IPS-18c (cell line): ENCODE measurements around the gene DNASE1L3.

ENCODE experiments used
- H3K4me3 ChIP-seq: 2 replicates; pipeline ENCODE4 v1.7.0; 2013; ENCODE audit warnings: low read depth, mild to moderate bottlenecking, low read length, moderate library complexity; ENCODE audit not compliant: insufficient read depth
- H3K9me3 ChIP-seq: one replicate; pipeline ENCODE4 v1.6.1; 2013; ENCODE audit warnings: mild to moderate bottlenecking, low read length, moderate library complexity; ENCODE audit not compliant: control insufficient read depth, insufficient read depth

The DNASE1L3 gene

DNA sequence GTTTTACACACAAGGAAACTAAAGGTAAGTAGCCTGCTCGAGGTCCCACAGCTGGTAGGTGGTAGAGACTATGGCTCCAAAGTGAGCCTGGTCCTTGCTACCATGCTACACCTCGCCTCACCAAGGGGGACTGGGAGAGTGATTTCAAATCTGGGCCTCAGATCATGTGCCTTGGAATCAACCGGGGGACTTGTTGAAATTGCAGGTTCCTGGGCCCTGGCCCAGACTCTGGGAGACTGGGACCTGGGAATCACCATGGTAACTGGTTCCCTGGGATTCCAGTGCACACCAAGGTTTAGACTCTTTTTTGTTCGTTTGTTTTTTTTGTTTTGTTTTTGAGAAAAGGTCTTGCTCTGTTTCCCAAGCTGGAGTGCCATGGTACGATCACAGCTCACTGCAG is 21.1 kb downstream of the DNASE1L3 start:
- no peaks in the 10 kb centered on the region for H3K9me3 ChIP-seq

DNA sequence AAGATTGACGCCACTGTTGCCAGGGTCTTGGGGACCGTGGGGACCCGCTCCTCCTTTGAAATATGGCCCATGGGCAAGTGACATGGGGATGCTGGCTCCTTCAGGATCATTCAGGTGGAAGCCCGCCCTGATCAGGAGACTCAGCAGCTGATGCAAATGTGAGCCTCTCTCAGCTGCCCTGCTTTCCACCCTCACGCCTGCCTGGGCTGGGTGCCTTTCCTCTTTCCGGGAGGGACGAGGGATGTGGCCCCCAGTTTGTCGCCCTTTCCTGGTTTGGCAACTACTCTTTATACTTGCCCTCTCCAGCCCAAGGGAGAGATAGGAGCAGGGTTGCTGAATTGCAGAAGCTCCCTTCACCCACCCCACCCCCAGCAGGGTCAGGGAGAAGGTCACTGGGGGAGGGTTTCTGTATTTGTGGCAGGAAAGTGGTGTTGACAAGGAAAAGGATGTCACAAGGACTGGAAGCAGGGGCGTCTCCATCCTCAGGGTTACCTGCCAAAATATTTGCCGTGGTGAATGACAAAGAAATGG is 21.8 kb downstream of the DNASE1L3 start:
- H3K9me3 ChIP-seq = no peaks in the 10 kb centered on the region
- H3K4me3 ChIP-seq = no peak overlapping the region

More for the DNA sequence above, 21.1 kb downstream of the DNASE1L3 start:
- H3K4me3 ChIP-seq = no peak overlapping the region

DNA sequence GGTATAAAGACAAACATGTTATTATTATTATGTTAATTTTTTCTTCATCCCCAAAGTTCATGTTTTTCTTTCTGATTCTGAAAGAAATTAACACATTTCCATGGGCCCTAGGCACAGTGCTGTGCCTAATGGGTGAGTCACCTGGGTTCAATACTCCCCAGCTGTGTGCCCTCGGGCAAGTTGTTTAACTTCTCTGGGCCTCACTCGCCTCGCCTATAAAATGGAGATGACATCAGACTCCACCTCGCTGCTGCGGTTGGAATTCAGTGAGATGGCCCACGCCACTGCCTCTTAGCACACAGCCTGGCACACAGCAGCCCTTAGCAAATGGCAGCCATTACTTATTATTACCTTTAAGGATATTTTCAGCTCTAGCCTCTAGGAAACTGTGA is 22.6 kb downstream of the DNASE1L3 start:
- H3K9me3 ChIP-seq = no peaks in the 10 kb centered on the region
- H3K4me3 ChIP-seq = no peak overlapping the region

DNA sequence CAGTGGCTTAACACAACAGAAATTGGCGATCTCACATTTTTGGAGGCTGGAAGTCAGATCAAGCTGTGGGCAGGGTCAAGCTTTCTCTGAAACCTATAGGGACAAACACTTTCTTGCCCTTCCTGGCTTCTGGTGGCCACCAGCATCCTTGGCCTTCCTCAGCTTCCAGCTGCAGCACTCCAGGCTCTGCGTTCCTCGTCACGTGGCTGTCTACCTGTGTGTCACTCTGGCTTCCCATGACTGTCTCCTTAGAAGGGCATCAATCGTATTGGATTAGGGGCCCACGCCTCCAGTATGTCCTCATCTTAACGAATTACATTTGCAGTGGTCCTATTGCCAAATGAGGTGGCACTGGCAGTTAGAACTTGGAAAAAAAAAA is 25.8 kb downstream of the DNASE1L3 start:
- Histone ChIP-seq H3K9me3 (no peaks in the 10 kb centered on the region), H3K4me3 (no peak overlapping the region)

DNA sequence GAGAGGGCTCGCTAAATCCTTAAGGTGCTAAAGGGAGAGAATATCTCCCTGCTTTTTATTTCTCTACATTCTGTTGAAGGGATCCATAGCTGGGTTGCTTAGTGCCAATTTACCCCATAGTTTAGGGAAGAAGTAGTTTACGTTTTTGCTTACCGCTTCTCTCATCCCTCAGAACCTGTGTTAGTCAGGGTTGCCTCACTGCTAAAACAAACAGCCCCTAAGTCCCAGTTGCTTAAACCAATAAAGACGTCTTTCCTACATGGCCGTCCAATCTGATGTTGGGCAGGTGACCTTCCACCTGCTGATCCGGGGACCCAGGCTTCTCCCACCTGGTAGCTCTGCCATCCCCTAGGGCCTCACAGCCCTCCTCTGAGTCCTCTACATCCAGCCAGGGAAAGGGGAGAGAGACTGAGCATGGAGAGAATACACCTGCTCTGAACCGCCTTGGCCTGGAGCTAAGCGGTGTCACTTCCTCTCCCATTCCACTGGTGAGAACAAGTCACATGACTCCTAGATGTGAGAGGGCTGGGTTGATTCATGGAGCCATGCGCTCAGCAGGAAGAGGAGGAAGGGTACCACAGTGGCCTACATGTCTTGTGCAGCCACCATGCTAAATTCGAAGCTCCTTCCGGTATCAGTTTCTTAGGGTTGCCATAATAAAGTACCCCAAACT is 26.3 kb downstream of the DNASE1L3 start:
- H3K9me3 ChIP-seq = no peaks in the 10 kb centered on the region

DNA sequence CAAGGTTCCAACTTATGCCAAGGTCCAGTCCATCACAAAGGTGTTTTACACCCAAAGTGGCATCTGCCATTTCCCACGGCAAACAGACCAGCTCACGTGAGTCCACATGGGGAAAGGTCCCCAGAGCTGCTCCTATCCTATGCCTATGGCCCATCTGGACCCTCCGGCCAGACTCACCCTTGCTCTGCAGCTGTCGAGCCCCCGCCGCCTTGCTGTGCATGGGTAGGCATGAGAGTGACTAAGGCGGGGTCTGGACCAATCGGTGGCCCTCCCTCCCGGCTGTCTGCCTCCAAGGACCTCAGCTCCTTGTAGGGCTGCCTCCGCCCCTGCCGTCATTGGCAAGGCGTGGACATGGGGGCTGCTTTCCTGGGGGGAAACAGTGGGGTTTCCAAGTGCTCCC is 26.9 kb downstream of the DNASE1L3 start:
- Histone ChIP-seq H3K9me3 (no peaks in the 10 kb centered on the region), H3K4me3 (no peak overlapping the region)

More for the DNA sequence above, 26.3 kb downstream of the DNASE1L3 start:
- H3K4me3 ChIP-seq = no peak overlapping the region

DNA sequence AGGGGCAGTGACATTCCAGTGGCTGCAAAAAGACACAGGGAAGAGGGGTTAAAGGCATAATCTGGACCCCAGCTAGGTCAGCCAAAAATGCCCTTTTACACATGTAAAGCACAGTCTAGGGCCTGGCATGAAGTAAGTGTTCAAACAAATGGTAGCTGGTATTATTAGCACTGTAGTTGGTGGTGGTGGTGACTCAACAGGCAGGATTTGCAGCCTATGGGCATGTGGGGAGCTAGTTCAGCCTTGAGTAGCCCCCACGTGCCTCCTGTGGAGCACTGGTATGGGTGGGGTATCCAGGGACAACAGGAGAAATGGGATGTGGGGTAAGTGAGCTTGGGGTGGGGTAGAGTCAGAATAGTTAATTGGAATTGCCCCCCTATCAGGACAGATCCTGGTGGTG is 27.6 kb downstream of the DNASE1L3 start:
- no peak overlapping the region for H3K4me3 ChIP-seq
- H3K9me3 ChIP-seq = no peaks in the 10 kb centered on the region

DNA sequence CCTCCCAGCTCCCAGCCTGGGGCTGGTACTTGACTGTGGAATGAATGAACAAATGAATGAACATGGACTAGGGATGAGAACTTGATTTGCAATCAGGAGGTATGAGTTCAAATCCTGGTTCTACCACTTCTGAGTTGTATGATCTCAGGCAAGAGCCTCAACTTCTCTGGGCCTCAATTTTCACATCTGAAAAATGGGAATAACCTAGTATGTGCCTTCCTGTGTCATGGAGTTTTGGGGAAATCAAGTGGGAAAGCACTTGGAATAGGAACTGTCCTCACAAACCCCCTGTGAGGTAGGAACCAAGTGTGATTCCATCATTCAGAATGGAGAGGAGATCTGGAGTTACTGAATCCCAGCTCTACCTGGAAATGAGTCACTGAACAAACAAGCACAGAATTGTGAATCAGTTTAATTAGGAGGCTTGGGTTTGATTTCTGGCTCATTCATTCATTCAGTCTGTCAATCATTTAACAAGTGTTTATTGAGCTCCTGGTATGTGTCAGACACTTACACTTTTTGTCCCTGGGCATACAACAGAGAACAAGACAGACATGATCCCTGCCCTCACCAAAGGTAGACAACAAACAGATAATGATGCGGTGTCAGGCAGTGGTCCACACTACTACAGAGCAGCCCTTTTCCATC is 29.7 kb downstream of the DNASE1L3 start:
- Histone ChIP-seq H3K4me3 (no peak overlapping the region), H3K9me3 (no peaks in the 10 kb centered on the region)

DNA sequence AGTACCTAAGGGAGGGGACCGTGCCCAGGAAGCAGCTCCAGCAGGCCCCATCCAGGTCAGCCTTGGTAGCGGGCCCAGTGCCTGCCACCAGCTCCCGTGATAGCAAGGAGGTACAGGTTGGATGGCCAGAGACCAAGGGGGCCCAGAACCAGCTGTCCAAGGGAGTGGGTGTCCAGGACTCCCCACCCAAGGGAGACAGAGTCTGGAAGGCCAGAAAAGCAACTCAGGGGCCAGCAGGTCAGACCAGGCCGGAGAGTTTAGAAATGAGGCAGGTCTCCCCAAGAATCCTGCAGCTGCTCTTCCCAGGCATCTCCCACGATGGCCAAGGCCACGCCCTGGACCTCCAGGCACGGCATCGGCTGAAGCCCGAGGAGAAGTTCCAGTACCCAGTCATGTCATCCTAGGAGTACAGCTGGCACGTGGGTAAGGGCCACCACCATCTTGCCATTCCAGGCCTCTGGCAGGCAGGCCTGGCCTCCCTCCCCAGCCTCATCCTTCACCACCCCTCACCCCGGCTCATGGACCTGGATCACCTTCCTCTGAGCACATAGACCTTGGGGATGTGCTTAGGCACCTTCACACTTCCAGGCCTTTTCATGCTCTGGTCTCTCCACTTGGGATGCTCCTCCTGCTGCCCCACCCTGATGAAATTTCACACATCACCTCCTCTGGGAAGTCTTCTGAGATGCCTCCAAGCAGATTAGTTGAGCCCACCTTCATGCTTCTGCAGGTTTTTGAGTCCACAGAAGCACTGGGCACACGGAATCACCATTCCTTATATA is 30.5 kb downstream of the DNASE1L3 start:
- no peaks in the 10 kb centered on the region for H3K9me3 ChIP-seq

DNA sequence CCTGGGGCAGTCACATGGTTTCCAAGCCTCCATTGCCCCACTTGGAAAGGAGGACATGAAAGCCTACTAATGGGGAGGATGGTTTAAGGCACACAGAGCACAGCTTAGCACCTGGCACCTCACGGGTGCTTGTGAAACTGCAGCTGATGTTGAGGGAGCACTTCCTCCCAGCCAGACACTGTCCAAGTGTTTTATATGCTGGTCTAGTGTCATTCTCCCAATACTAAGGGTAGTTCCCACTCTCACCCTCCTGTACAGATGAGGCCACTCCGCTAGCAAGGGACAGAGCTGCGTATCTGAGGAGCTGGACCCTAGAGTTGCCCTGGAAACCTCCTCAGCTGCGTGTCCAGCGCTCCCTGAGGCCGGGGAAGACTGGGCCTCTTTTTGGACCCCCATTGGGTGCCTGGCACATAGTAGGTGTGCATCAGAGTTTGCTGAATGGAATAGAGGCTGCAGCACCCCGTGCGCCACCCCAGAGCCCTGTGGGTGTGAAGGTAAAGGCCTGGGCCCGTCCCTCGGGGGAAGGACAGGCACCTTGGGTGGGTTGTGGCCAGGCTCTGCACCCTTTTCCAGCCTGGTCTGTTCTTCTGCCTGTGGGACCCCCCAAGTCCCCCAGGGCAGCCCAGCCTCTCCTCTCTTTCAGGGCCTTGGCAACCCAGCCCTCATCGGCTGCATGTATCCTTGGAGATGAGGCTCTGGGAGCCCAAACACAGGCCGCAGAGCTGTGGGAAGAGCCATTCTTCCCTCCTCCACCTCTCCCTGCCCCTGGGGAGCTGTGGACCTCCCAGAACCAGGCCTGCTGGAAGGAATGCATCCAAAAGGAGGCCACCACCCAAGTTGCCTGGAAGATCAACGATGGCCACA is 31.3 kb downstream of the DNASE1L3 start:
- Histone ChIP-seq H3K9me3 (no peaks in the 10 kb centered on the region), H3K4me3 (no peak overlapping the region)

More for the DNA sequence above, 30.5 kb downstream of the DNASE1L3 start:
- no peak overlapping the region for H3K4me3 ChIP-seq

DNA sequence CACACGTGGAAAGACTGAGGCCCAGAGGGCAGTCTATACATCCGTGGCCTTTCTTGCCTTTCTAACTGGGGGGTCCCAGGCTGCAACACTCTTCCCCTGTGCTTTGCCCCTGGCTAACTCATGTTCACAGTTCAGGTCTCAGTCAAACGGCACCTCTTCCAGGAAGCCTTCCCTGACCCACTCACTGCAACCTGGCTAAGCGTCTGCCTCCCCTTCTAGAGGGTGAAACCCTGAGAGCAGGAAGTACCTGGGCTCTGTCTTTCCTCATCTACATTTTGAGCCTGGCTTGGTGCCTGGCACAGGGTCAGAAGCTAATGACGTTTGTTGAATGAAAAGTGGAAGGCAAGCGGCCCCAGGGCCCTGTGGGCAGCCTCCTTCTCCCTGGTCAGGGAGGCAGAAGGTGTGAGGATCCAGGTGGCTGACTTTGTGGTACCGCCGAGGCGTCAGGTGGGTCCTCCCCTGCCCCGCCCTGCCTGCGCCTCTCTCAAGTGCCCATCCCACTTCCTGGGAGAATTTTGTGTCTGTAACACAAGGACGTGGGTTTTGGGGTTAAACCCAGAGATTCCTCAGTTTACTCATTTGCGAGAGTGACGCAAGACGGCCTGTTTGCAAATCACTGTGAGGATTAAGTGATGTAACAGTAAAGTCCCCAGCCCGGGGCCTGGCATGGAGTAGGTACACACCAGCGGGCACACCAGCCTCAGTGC is 32.1 kb downstream of the DNASE1L3 start:
- Histone ChIP-seq H3K9me3 (no peaks in the 10 kb centered on the region), H3K4me3 (no peak overlapping the region; the same call in 1 of the 2 replicates)

DNA sequence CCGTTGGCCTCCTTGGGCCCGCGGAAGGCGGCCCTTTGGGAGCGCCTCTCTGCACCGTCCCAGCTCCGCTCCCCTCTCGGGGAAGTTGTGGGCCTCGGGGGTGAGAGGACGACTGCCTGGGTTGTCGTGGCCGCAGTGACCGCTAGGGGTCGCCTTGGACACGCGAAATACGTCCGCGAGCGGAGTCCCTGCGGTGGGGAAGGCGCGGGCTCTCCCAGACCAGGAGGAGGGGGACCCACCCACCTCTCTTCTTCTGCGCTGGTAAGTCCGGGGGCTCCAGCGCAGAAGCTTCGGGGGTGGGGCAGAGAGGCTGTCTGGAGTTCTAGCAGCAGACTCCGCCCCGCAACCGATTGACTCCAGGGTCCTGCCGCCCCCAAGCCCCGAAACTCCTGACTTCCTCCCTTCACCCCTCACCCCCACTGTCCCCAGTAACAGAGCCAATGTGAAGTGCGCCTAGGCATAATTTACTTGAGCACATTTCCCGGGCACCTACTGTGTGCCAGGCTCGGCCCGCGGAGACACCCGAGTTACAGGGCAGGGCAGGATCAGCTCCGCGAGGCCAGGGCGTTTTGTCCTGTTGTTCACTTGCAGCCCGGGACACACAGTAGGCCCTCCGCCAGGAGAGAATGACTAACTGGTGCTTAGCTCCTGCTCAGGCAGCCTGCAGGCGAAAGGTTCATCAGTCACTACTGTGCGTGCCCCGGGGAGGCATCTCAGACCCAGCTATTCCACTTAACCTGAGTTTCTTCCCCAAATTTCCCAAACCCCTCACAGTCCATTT is 32.8 kb downstream of the DNASE1L3 start:
- H3K9me3 ChIP-seq = no peaks in the 10 kb centered on the region
- H3K4me3 ChIP-seq = peak overlapping the region; percentile 46; the same call in 1 of the 2 replicates

DNA sequence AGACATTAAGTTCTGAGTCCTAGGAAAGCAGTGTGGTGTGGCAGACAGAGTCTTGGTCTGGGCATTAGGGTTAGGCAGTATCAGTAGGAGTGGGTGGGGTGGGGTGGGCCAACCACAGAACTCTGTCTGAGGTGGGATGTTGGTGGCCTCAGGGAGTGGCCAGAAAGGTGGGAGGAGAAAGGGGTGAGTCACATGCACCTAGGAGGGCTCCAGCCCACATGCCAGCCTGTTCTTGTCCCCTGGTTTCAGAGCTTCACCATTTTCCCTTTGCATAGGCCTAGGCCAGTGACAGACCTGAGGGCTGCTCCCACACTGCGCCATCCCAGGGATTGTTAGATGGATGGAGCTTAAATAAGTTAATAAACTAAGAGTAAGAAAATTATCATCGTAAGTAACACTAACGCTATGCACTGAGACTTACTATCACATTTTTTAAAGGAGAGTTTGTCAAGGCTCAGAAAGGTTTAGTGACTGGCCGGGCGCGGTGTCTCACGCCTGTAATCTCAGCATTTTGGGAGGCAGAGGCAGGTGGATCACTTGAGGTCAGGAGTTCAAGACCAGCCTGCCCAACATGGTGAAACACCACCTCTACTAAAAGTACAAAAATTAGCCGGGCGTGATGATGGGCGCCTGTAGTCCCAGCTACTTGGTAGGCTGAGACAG is 33.8 kb downstream of the DNASE1L3 start:
- Histone ChIP-seq H3K9me3 (no peaks in the 10 kb centered on the region), H3K4me3 (no peak overlapping the region)

DNA sequence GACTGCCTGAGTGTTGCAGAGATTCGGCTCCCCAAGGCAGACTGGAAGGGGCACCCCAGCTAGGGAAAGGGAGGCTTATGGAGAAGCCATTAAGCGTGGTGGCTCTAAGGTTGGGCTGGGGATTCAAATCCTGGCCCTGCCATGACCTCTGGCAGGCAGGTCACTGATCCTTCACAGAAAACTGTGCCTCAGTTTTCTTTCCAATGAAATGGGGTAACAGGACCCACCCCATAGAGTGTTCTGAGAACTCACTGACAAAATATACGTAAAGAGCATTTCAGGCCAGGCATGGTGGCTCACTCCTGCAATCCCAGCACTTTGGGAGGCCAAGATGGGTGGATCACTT is 34.6 kb downstream of the DNASE1L3 start:
- no peak overlapping the region for H3K4me3 ChIP-seq
- no peaks in the 10 kb centered on the region for H3K9me3 ChIP-seq

DNA sequence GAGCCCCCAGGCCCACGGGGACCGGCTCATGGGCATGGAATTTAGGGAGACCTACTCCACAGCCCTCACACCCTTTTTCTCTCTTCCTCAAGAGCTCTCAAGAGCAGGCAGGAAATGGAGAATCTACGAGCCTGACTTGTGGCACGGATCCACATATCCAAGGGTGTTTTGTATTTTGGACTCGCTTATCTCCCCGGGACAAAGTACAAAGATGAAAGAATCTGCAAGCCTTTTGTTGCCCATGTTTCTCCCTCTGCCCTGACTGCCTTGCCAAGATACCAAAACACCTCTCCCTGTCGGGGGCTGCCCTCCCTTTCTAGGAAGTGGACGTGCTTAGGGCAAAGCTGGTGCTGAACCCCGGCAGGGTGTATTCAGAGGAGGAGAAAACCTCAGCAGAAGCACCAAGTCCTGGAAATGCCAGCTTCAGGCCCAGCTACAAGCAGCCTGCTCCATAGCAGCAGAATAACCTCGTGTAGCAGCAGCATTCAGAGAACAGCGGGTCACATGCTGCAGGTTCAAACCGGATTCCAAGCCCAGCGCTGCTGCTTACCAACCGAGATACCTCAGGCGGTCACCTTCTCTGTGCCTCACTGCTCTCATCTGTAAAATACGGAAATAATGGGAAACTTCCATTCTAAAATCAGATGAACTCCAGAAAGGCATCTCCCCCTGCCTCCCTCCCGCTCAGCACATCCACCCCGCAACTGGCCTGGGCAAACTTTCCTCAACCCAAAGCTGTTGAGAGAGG is 35.2 kb downstream of the DNASE1L3 start:
- Histone ChIP-seq H3K9me3 (no peaks in the 10 kb centered on the region), H3K4me3 (no peak overlapping the region)
